ENCODE data around the gene GPR50.

GPR50 gene

DNA sequence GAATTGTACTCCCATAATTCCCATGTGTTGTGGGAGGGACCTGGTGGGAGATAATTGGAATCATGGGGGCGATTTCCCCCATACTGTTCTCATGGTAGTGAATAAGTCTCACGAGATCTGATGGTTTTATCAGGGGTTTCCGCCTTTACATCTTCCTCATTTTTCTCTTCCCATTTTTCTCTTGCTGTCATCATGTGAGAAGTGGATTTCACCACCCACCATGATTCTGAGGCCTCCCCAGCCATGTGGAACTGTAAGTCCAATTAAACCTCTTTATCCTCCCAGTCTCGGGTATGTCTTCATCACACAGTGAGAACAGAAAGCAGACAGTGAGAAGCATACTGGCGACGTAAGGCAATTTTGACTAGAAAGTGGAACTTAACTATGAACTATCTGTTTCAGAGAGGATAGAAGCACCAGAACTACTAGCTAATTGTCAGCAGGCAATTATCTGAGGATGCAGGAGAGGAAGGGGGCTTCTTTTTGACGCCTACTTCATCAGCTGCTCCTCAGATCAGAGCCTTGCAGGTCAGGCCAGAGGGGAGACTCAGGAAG, 8.5 kb upstream of the GPR50 start:
- DNase-seq (ENCODE audit: low read depth): no peak
- H3K4me3 ChIP-seq (replicated peaks; ENCODE audit: low read depth, low read length): no peak overlapping the region
- TF ChIP-seq, protein P1, sequence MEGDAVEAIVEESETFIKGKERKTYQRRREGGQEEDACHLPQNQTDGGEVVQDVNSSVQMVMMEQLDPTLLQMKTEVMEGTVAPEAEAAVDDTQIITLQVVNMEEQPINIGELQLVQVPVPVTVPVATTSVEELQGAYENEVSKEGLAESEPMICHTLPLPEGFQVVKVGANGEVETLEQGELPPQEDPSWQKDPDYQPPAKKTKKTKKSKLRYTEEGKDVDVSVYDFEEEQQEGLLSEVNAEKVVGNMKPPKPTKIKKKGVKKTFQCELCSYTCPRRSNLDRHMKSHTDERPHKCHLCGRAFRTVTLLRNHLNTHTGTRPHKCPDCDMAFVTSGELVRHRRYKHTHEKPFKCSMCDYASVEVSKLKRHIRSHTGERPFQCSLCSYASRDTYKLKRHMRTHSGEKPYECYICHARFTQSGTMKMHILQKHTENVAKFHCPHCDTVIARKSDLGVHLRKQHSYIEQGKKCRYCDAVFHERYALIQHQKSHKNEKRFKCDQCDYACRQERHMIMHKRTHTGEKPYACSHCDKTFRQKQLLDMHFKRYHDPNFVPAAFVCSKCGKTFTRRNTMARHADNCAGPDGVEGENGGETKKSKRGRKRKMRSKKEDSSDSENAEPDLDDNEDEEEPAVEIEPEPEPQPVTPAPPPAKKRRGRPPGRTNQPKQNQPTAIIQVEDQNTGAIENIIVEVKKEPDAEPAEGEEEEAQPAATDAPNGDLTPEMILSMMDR (IDR thresholded peaks at IDR 0.05; ENCODE audit: low read length, missing control alignments): no peak

DNA sequence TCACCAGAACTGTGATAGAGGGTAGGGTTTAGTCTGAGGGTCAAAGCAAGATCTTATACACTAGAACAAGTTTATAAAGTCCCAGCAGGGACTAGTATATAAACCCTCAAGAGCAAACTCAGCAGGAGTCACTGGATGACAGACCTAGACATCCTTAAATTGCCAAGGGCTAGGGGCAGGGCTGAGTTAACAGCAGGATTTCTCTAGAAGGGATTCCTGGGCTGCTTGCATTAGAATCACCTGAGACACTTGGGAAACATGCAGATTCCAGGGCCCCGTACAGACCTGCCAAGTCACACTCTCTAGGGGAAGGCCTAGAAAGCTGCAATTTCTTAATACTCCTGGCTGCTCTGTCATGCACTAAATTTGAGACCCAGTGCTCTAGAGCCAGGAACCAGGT, 6.6 kb upstream of the GPR50 start:
- no peak overlapping the region for H3K4me3 ChIP-seq (replicated peaks; ENCODE audit: low read depth, low read length)
- no peak for DNase-seq (ENCODE audit: low read depth)
- TF ChIP-seq, protein P1 (IDR thresholded peaks at IDR 0.05; ENCODE audit: low read length, missing control alignments): no peak

DNA sequence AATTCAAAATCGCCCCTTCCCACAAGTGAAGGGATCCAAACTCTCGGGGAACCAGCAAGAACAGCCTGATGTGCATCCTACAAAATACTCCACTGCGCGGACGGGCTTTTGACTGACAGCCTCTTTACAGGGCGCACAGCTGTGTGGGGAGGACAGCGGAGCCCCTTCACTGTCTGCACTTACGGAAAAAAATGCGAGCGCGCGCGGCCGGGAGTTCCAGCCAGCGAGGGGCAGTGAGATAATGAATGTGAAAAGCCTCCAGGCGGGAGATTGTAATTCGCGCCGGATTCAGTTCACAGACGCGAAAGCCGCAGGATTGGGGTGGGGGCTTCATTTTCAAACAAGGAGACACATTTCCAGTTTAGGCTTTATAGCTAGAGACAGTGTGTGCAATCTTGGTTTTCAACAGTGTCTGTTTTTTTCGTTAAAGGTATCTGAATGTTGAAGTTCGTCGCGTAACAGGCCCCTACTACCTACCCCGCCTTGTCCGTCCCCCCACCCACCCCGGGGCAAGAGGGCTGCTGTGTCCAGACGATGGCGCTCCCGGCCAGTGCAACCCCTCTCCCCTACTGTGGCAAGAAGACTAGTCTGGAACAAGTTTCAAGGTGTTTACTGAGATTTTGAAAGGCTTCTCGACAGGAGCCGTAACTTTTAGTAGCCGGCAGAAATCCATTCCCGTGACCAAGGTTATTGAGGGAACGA, 1.7 kb upstream of the GPR50 start:
- TF ChIP-seq, protein P1 (IDR thresholded peaks at IDR 0.05; ENCODE audit: low read length, missing control alignments): no peak
- no peak for DNase-seq (ENCODE audit: low read depth)
- no peak overlapping the region for H3K4me3 ChIP-seq (replicated peaks; ENCODE audit: low read depth, low read length)

DNA sequence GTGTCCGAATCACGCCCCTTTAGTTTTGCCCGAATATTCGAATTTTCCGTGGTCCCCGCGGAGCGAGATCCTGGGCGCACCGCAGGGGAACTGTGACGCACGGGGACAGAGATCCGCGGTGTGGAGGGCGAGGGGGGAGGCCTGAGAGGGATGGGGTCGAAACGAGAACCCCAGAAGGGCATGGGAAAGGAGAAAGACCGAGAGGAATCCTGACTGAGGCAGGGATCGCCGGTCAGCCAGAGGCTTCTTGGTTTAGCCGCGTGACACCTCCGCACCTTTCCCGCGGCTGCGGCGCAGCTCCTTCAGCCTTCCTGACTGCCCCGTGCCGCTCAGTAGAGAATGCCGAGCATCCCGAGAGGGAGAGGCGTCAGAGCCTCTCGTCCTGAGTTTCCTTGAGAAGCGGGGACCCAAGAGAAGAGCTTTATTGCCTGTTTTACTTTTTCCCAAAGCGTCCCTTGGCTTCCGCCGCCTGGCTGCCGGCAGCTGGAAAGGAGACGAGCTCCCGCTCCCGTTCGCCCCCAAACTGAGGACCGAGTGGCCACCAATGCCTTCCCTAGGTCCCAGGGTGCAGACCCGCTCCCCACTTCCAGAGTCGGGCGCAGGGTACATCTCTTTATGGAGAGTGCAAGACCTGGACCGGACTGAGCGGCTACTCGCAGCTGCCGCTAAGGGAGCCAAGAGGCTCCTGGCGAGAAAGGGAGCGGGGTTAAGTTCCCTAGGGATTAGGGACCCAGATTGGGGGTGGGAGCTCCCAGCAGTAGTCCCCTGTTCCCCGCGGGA, 911 bp upstream of the GPR50 start:
- no peak for DNase-seq (ENCODE audit: low read depth)
- no peak overlapping the region for H3K4me3 ChIP-seq (replicated peaks; ENCODE audit: low read depth, low read length)
- TF ChIP-seq, protein P1 (IDR thresholded peaks at IDR 0.05; ENCODE audit: low read length, missing control alignments): no peak

DNA sequence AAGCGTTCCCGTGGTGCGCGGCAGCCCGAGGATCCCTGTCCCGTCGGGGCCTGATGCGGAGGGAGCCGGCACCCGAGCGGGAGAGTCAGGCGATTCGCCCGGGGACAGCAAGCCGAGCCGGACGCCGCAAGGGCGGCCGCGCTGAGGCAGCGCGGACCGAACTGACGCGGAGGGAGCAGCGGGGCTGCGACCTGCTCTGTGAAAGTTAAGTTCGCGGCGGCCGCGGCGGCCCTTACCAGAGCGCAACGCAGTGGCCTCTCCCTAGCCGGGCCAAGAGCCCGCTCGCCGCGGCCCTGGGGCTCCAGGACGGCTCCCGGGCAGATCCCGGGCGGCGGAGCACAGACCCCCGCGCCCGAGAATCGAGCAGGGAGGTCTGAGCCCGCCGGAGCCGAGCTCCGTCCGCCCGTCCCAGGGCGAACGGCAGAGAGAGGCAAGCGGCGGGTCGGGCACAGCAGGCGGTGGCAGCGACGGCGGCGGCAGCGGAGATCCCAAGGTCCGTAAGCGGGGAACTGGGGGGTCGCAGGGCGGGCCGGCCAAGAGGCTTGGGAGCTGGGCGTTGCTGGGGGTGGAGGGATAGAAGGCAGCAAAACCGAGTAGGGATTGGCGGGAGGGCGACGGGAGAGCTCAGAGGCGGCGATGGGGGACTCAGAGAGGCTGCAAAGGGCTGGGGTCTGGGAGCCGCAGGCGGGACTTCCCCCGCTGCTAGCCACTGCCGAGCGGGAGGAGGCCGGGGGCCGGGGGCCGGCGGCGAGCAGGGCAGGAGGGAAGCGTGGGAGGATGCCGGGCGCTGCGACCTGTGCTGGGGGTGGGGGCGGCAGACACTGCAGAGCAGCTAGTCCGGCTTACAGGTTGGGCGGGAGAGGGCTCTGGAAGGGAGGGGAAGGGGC, 1.0 kb downstream of the GPR50 start:
- no peak for DNase-seq (ENCODE audit: low read depth)
- no peak overlapping the region for H3K4me3 ChIP-seq (replicated peaks; ENCODE audit: low read depth, low read length)
- TF ChIP-seq, protein P1 (IDR thresholded peaks at IDR 0.05; ENCODE audit: low read length, missing control alignments): no peak

DNA sequence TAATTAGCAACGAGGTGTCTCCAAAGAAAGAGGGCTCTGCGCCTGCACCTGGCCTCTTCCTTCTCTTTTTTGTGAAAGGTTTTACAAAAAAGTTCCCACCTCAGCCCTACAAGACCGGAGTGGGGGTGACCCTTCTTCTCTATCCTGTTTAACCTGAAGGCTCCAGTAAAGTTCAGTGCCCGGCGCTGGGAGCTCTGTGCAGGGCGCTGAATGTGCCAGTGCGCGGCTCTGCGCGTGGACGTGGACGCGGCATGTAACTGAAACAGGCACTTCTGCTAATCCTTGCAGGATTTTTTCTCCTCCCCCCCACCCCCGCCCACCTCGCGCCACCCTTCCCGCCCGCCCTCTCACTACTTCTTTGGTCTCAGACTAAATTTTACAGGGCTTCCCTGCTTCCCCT, 2.4 kb downstream of the GPR50 start:
- TF ChIP-seq, protein P1 (IDR thresholded peaks at IDR 0.05; ENCODE audit: low read length, missing control alignments): no peak
- no peak for DNase-seq (ENCODE audit: low read depth)
- H3K4me3 ChIP-seq (replicated peaks; ENCODE audit: low read depth, low read length): no peak overlapping the region
